Stimulated activated CD8-positive, alpha-beta memory T cell treated with anti-CD3 and anti-CD28 coated beads, Interleukin-12 subunit alpha, Interleukin-12 subunit beta, amount 100 ng/mL, for 4 hours (primary cell): Measurements from ENCODE around the gene ERCC5.

Source experiments
- DNase-seq: peaks from one replicate; pipeline ENCODE4 v3.0.0-alpha.2; 2020; ENCODE audit warnings: low read depth

Gene ERCC5

GRCh38 chr13:102881819-102882686, 36.2 kb downstream of the ERCC5 start:
- no peak for DNase-seq

GRCh38 chr13:102892503-102892902, 46.7 kb downstream of the ERCC5 start:
- DNase-seq = no peak

DNA sequence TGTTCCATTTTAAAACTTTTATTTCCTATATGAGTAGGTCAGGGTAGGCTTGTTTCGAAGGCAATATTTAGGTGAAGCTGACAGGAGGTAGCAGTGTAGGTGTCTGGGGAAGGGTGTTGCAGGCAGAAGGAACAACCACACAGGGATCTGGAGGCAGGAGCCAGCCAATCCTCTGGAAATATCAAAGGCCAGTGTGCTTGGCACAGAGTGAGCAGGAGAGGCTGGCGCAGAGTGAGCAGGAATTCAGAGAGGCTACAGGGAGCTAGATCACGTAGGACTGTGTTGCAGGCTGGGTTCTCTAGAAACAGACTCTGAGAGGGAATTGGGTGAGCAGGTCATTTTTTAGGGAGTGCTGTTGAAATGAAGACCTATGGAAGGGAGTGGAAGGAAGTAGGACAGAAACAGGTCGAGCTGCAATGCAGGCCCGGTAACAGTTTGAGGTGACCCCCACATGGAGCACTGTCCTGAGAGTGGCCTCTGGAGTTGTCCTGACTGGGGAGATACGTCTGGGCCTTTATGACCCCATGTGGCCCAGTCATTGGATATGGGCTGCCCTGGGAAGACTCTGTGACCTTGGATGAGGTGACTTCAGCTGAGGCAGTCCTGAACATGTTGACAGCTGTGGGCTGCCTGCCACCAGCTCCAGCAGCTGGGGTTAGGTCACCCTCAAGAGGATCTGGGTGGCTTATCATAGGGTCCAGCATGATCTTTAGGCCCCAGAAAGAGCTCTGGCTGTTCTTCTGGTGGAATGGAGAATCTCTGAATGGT, 51.7 kb downstream of the ERCC5 start:
- no peak for DNase-seq

GRCh38 chr13:102900193-102900608, 54.4 kb downstream of the ERCC5 start:
- DNase-seq = no peak

DNA sequence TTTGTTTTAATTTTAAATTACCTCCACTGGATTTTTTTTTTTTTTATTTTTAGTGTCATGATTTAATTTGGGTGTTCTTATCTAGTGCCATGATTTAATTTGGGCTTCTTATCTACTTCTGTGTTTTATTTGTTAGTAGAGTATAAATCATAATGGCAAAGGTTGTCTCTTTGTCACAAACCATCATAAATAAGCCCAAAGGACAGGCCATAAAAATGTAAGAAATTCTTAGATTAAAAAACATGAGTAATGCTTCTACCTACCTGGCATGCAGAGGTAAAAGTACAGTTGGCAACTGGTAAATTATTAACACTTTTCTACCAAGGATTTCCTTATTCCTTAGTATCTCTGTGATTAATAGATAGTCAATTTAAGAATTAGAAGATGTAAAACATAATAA, 55.2 kb downstream of the ERCC5 start:
- DNase-seq = no peak

DNA sequence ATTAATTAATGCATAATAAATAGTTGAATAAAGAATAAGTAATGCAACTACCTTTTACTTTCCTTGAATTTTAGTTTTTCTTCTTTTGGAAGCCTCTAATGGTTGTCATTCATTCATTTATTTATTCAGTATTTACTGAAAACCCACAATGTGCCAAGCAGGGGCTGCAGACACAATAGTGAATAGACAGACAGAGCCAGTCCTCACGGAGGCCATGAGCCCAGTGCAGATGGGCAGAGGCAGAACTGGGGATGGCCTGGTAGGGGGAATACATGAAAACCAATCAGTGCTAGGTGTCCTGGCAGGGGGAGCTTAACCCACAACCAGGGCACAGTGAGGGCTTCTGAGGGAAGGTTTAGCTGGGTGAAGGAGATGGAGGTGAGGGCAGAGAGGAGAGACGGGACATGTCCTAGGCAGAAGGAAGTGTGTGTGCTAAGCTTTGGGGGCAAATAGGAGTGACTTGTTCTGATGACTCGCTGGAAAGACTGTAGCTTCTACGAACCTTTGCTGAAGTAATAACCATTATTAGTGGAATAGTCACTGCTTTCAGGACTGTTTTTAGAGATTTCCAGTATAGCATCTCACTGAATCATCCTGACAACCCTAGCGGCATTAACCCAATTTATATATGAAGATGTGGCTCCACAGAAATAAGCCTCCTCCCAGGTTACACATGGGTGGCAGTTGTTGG, 55.9 kb downstream of the ERCC5 start:
- no peak for DNase-seq

DNA sequence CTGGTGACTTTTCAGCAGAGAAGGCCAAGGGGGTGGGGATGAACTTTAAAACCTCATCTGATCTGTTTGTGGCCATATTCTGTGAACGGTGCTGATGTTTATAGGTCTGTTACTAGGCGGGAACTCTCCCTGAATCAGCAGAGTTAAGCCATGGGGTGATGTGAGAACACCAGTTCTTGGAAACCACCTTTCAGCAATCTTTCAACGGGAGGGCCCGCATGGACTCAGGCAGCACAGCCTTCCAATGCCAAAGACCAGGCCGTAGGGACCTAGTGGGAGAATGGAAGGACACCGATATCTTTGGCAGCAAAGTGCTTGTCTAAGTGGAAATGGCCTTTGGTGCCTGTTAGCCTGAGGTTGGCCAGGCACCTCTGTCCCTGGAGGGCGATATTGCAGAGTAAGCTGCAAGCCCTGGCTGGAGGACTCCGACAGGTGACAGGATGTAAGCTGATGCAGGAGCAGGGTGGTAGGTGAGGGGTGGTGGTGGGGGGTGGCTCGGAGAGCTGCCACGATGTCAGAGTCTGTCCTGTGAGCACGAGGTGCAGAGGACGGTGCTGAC, 57.0 kb downstream of the ERCC5 start:
- DNase-seq = no peak

- no peak for DNase-seq
Observed at GRCh38 chr13:102903659-102904407, 58.0 kb downstream of the ERCC5 start.

DNA sequence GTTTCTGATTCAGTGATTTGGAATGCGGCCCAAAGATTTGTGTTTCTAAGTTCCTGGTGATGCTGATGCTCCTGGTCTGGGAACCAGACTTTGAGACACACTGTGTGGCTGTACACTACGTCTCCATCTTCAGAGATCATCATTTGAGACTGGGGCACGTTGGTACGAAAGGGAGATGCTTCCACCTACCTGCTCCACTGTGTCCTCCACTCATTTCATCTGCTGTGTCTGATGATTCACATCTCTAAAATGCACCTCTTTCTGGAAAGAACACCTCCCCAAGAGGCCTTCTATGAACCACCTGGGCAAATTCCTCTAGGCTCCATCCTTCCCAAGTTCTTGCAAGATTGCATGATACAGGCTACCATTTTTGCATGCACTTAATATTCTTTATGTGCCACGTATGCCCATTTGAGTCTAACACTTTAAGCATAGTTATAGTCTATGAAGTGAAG, 58.6 kb downstream of the ERCC5 start:
- DNase-seq = no peak

DNA sequence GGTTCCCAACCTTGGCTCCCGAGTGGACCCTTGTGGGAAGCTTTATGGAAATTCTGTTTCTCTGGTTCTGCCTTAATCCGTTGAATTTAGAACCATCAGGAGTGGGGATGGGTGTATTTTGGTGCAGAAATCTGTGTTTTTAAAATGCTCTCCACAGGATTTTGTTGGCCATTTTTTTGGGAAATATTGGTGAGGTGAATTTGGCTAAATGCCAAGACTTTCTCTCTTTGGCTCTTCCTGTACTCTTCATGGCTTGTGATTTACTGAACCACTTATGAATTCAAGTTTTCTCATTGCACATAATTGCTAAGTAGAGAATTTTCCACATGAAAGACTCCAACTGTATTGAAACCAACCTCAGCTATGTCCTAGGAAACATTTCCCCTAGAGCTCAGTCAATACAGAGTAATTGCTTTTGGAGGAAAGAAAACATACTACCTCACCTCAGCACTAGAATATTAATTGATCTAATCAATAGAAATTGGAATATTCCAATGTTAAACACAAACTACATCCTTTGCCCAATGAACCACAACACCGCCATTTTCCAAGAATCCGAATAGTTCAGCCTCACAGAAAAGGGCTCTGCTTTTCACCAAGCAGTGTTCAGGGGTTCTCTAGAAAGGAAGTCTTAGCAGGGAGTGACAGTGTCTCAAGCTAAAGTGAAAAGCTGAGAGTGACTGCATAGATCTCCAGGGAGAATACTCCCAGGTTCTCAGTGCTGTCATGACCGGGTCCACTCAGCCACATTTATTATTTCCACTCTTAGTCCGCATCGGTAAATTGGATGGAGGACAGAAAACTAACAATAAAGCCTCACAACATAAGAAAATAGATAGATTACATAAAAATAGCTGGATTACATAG, 60.3 kb downstream of the ERCC5 start:
- DNase-seq = no peak

- DNase-seq = no peak
Observed at GRCh38 chr13:102907016-102907756, 61.4 kb downstream of the ERCC5 start.

DNA sequence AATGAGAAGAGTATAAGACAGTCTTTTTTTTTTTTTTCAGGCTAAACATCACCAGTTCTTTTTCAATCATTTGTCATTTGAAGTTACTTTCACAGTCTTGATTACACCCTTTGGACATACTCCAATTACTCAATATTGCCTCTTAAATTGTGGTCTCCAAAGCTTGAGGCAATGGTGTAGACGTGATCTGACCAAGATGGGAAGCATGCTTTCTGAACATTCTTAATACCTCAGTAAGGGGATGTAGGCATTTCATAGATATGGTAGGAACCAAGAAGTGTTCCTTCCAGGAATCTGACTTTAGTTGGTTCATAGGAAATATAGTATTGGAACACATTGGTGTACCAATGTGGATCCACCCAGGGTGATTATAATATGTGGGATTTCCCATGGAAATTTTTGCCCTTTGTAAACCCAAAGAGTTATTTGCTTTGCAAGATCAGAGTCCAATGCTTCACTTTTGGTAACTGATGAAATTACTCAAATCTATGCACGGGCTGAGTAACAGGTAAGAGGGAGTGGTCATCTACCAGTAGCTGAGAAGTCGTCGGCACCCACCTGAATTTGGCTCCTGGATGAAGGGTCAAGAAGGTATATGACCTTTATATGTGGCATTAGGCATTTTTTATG, 62.2 kb downstream of the ERCC5 start:
- DNase-seq = no peak

DNA sequence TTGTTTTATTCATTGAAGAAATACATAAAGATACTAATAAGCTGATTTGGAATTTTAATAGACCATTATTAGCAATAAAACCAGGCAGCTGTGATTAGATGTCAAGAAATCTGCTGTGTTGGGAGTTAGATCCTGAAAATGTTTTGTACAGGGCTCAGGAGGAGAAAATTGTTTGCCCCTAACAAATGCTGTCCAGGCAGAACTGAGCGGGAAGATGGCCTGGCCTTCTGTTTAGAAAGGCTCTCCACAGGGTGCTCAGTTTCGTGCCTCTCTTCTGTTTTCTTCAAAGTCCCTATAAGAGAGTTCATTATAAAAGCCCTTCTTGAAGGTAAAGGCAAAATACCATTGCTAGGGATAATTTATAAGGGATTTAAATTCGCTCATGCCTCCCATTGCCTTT, 64.1 kb downstream of the ERCC5 start:
- no peak for DNase-seq

- DNase-seq = no peak
Observed at GRCh38 chr13:102911336-102911735, 65.5 kb downstream of the ERCC5 start.

DNA sequence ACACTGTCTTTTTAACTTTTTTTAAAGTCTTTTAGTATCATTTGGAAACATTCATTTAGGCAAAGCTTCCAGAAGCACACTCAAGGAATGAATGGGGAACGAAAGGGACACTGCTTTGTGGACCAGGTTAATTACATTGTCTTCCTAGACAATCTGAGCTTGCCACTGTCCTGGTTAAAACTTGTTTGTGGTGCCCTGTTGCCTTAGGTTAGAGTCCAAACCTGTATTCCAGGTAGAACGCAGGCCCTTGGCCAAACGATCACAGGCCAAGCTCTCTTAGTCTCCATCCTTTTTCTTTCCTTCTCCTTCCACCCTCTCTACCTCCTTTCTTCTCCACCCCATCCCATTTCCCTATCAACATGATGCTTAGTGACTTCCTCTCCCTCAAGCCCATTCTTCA, 66.8 kb downstream of the ERCC5 start:
- DNase-seq = no peak

DNA sequence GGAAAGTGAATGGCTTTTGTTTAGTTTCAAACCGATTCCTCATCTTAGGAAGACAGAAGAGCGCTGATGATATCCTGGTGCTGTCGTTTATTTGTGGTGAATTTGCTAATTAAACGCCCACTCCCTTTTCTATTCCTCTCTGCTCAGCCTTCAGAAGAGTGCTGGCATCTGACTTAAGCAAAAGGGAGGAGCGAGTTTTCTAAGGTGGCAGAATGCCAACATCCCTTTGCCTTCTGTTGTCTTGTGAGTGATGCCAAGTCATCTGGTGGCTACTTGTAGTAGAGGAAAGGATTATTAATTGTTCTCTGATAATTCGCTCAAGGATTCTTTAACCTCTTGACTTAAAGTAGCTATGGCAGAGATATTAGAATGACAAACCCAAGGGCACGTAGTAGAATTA, 68.1 kb downstream of the ERCC5 start:
- DNase-seq = no peak

DNA sequence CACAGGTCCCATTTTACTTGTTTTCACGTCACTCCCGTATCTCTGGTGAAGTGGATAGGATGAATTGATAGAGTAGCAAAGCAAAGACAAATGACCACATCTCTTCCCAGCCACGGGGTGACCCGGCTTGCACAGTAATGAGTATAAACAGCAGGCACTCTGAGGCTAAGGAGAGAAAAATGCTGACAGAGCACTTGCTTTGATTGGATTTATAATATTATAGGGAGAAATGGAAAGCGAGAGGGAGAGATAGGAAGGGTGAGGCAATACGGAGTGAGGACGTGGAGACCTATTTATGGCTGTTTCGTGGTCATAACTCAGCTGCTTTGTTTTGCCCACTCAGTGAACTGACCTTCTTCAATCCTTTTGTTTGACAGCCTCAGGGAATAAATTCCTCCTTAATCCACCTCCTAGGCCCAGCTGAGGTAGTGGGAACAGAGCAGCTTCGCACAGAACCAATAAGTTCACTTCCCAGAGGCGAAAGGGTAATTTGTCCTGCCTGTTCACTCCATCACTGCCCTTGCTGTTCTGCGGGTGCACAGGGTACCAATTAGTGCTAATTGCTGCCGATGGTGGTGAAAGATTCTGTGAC, 68.6 kb downstream of the ERCC5 start:
- DNase-seq = no peak

- no peak for DNase-seq
Observed at GRCh38 chr13:102915393-102915930, 69.6 kb downstream of the ERCC5 start.

GRCh38 chr13:102917019-102917418, 71.2 kb downstream of the ERCC5 start:
- DNase-seq = no peak
